GM13977 (cell line): ENCODE data around the gene PSMA6.
A peak's percentile ranks its signal among the peaks of the same experiment; 100 is the strongest.
"Not testable (repeated sequence)": the region's sequence is repeated elsewhere in the genome, so short reads cannot be mapped to it uniquely, and the experiment has no call there.

Source experiments
- DNase-seq: peaks from one replicate; pipeline ENCODE4 v3.0.0; 2012; ENCODE audit warnings: low spot score
- in situ Hi-C: fragments of 300-500 bp; cut with MboI; formaldehyde crosslinking; loops from one replicate; pipeline ENCODE4 v1.12.0; 2022; ENCODE audit warnings: low sequenced_read_pairs, low pct_unique_long_range_greater_than_20kb, mixed read lengths, inconsistent platforms; ENCODE audit not compliant: unreplicated experiment
- TF ChIP-seq, protein P1 (sequence below): IDR thresholded peaks from 2 replicates; pipeline ENCODE4 v1.5.1; 2012; ENCODE audit warnings: mild to moderate bottlenecking, control low read depth; ENCODE audit not compliant: insufficient read depth; ENCODE audit errors: extremely low read depth, missing control alignments

PSMA6 gene

DNA sequence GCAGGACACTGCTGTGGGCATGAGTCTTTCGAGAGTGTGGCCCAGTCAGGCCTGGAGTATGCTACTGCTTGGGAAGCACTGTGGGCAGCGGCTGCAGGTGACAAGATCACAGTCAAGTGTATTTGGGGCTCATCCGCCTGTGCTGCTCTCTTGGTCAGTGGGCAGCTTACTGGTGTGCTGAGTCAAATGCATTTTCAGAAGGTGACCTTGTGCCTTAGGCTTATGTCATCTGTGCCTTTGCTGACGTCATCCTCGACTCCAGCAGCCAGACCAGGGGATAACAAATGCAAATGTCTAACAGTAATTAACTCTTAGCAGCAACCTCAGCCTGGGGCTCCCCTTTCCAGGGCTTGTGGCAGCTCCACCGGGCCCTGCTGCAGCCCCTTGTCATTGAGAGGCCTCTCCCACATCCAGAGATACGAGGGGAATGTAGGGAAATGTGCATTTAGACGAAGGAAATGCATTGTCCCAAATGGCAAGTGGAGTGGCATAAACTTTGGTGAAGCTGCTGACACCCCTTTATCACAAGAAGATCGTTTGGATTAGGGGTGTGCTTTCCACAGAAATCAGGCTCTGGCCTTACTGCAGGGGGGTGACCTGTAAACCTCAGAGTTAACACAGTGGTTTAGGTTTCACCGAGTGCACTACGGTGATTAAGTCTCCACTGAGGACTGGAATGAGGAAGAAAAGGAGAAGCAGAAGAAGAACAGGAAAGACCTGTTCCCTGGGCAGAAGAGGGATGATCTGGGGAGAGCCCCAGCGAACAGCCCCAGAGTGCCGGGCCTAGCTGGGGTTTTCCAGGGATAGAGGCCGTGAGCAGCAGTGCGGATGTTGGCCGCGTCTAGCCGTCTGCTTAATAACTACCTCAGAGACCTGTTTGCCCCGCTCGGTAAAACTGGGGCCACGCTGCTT is 39.7 kb downstream of the PSMA6 start:
- in situ Hi-C loops: no loop called here
- DNase-seq: peak; percentile 54
- TF ChIP-seq, protein P1, sequence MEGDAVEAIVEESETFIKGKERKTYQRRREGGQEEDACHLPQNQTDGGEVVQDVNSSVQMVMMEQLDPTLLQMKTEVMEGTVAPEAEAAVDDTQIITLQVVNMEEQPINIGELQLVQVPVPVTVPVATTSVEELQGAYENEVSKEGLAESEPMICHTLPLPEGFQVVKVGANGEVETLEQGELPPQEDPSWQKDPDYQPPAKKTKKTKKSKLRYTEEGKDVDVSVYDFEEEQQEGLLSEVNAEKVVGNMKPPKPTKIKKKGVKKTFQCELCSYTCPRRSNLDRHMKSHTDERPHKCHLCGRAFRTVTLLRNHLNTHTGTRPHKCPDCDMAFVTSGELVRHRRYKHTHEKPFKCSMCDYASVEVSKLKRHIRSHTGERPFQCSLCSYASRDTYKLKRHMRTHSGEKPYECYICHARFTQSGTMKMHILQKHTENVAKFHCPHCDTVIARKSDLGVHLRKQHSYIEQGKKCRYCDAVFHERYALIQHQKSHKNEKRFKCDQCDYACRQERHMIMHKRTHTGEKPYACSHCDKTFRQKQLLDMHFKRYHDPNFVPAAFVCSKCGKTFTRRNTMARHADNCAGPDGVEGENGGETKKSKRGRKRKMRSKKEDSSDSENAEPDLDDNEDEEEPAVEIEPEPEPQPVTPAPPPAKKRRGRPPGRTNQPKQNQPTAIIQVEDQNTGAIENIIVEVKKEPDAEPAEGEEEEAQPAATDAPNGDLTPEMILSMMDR: no peak

DNA sequence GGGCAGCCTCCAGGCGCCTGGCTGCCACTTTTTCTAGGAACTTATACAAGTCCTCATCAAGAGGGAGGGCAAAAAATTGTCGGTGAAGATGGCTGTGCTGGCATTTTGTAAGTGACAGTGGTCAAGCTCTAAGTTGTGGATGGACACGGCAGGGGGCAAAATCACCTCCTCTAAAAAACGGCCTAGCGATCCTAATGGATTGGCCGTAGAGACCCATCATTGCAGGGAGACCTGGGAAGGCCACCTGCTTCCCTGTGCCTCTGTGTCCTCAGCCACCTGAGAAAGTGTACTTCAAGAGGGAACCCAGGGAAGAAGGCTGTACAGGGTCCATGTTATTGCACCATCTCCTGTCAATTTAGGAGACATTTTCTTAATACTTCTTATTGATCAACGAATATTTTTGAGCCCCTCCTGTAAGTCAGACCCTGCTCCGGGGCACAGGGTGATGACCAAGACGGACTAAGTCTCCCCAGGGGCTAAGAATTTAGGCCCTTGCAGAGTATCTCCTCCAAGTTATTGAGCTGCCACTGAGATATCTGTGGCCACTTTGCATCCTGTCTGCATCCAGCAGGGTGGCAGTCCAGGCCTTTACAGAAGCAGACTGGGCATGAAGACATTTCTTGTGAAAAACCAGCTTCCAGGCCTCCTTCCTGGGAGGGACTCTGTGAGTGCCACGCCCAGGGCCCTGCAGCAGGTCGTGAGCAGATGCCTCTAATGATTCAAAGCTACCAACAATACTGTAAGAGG is 40.5 kb downstream of the PSMA6 start:
- TF ChIP-seq, protein P1: no peak
- DNase-seq: peak; percentile 38
- in situ Hi-C loops: no loop called here

DNA sequence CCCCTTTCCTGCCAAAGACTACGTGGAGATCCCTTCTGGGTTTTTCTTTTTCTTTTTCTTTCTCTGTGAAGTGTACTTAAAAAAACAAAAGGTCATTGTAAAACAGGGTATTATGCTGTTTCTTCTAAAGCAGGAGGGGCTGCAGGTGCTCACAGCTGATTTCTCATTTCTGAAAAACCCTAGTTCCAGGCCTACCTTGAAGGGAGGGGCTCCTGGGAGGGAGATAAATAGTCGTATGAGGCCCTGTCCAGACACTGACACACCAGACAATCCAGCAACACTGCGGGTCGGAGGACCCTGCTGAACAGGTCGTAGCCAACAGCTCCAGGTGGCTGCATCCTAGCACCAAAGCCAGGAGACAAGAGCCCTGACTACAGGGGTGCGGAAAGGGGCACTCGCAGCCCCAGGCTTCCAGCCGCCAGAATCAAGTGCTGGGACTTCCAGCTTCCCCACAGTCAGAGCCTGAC is 41.1 kb downstream of the PSMA6 start:
- in situ Hi-C loops: no loop called here
- peak; percentile 9 for DNase-seq
- TF ChIP-seq, protein P1: no peak

DNA sequence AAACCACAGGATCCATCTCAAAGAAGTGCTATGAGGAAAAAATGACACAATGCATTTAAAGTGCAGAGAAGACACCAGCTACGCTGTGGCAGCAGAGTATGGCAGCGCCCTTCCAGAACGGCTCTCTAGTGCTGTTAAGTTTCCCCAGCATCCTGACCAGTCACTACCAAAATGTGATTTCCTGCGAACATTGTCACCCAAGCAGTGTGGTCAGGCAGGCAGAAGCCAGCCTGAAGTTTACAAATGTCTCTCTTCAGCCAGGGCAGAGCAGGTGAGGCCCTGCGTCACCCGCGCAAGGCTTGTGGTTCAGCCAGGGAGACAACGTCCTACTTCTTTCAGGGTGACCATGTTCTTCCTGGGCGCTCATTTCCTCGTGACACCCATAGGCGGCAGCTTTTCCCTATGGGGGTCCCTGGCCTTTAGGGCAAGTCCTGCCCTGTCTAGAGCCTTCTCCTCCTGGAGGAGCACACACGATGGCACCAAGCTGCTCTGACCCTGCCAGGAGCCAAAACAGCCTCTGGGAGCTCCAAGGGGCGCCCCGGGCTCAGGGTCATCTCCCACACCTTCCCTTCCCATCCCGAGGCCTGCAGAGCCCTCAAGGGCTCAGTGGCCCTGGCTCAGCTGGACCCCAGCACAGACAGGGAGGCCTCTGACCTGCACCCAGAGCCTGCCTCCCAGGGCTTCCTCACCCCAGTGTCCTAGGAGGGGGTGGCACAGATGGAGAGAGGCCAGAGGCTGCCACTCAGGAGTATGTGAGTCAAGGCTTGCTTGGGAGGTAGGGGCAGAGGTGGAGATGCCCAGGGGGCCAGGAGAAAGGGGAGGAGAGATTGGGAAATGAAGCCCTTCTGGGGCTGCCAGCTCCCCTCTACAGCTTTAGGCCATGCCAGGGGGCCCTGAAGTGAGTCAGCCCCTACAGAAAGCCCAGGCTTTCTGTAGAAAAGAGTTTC is 41.9 kb downstream of the PSMA6 start:
- in situ Hi-C loops: no loop called here
- TF ChIP-seq, protein P1: peak; percentile 30
- peak; percentile 21 for DNase-seq

DNA sequence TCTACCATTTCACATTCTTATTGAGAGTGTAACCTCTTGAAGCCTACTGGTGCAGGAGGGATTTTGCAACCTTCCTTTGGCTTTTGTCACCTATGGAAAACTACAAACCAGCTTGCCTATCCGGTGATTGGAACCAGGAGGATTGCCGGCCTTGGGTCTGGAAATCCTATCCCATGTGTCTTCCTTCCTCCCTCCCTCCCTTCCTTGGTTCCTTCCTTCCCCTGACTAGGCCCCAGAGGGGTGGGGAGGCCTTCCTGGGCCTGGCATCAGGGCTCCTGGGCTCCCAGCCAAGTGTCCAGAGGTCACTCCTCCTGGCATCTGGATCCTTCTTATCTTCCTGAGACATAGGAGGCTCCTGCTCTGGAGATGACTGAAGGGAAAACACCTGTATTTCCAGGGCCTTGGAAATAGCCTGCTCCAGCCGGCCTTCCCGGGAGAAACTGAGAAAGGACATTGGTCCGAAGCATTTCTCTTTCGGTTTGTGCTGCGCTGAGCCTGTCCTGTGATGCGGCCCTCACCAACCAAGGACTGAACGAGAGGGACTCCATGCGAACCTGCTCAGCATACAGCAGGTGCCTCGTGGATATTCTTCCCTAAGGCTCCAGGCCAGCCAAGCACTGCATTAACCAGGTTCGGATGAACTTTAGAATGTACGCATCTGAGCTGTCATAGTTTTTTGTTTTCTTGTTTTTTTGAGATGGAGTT is 43.4 kb downstream of the PSMA6 start:
- no peak for DNase-seq
- in situ Hi-C loops: no loop called here
- TF ChIP-seq, protein P1: no peak

DNA sequence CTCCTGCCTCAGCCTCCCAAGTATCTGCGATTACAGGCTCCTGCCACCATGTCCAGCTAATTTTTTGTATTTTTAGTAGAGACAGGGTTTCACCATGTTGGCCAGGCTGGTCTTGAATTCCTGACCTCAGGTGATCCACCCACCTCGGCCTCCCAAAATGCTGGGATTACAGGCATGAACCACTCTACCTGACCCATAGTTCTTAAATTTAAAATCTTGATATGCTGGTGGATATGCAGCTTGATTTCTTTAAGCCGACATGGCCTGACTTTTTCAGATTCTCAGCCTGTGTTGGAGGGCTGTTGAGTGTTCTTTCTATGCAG is 44.0 kb downstream of the PSMA6 start:
- DNase-seq, in situ Hi-C loops: not testable (repeated sequence)
